ENCODE data around the gene SNRPD3.
"Not testable (repeated sequence)": the region's sequence is repeated elsewhere in the genome, so short reads cannot be mapped to it uniquely, and the experiment has no call there.

The SNRPD3 gene

DNA sequence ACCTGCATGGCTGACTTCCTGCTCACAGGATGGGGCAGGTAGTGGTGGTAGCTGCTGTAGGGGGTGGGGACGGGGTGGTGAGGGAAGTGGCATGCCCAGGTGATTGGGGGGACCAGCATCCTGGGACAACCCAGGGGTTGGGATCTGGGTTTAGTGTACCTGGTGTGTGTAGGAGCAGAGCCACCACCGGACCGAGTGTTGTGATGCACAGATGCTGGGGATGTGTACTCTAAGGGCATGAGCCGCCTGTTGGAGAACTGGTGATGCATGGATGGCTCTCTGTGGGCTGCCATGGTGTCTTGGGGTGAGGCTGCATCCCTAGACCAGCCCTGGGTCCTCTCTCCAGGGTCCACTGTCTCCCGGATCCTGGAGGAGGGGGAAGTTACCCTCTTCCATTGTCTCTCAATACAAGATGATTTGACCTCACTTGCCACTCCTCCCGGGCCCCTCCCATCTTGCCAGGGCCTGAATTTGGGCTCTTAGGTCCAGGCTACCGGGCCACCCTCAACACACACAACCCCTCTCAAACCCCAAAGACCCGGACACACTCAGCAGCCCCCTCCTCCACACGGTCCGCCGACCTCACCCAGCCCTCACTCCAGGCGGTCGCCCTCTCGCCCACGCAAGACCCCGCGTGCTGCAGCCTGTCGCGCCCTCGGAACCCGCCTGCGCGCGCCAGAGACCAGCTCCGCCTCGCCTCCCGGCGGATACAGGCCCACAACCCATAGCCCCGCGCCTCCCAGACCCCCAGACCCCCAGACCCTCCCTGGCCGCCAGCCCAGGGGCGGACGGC is 36.5 kb downstream of the SNRPD3 start:
- Histone ChIP-seq H2AFZ (ENCODE audit: low read depth) (peak overlapping the region; percentile 41), H3K4me3 (IDR thresholded peaks at IDR 0.05; ENCODE audit: insufficient read depth, low read depth, low read length) (no peak overlapping the region), H3K36me3 (ENCODE audit: insufficient read depth) (no peaks in the 10 kb centered on the region), H3K9ac (no peak overlapping the region; the same call in 1 of the 2 replicates), H3K27ac (no peak overlapping the region), H3K4me2 (peak overlapping the region; percentile 71), H3K27me3 (ENCODE audit: insufficient read depth, low read depth) (no peaks in the 10 kb centered on the region), H3K79me2 (ENCODE audit: insufficient read depth, low read depth) (no peaks in the 10 kb centered on the region), H3K4me1 (ENCODE audit: low read depth, poor library complexity, severe bottlenecking) (peaks cover 12% of the 10 kb centered on the region), H4K20me1 (ENCODE audit: insufficient read depth) (no peaks in the 10 kb centered on the region)
- TF ChIP-seq, protein P1, sequence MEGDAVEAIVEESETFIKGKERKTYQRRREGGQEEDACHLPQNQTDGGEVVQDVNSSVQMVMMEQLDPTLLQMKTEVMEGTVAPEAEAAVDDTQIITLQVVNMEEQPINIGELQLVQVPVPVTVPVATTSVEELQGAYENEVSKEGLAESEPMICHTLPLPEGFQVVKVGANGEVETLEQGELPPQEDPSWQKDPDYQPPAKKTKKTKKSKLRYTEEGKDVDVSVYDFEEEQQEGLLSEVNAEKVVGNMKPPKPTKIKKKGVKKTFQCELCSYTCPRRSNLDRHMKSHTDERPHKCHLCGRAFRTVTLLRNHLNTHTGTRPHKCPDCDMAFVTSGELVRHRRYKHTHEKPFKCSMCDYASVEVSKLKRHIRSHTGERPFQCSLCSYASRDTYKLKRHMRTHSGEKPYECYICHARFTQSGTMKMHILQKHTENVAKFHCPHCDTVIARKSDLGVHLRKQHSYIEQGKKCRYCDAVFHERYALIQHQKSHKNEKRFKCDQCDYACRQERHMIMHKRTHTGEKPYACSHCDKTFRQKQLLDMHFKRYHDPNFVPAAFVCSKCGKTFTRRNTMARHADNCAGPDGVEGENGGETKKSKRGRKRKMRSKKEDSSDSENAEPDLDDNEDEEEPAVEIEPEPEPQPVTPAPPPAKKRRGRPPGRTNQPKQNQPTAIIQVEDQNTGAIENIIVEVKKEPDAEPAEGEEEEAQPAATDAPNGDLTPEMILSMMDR (conservative IDR thresholded peaks at IDR 0.05; ENCODE audit: low read depth, low read length), result no peak

DNA sequence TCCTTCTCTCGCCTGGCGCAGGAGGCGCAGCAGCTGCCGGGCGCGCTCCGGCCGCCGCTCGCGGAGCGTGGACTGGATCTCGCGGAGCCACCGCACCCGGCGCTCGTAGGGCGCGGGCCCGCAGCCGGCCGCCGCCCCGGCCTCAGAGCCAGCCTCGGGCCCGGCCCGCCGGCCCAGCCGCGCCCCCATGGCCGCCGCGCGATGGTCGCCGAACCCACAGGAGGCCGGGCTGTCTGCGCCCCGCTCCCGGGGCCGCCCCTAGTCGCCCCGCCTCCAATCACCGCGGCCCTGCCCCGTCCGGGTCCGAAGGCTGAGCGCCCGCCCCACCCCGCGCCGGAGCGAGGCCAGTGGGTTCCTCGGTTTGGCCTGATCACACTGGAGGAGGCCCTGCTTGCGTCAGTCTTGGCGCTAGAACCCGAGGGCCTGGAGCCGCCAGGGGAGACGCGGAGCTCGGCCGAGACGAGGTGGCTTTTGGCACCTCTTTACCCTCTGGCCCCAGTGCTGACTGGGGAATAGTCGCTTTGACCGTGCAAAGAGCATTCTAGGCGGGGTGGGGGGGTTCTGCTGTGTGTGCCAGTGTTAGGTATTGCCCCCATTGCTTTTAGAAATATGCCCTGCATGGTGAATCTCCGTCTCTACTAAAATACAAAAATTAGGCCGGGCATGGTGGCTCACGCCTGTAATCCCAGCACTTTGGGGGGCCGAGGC is 37.2 kb downstream of the SNRPD3 start, which contains the start of gene LRRC75B:
Gene LRRC75B (minus strand): TSS at position 223 of the 708 bp plus-strand sequence. CDS start 34 bp downstream, at position 189.
- no peaks in the 10 kb centered on the region for H3K36me3 ChIP-seq (ENCODE audit: insufficient read depth)
- no peak within 1 kb of the TSS for H3K27ac ChIP-seq
- no peak within 1 kb of the TSS for H3K4me3 ChIP-seq (IDR thresholded peaks at IDR 0.05; ENCODE audit: insufficient read depth, low read depth, low read length)
- TF ChIP-seq, protein P1 (conservative IDR thresholded peaks at IDR 0.05; ENCODE audit: low read depth, low read length), result no peak
- no peaks in the 10 kb centered on the region for H3K27me3 ChIP-seq (ENCODE audit: insufficient read depth, low read depth)
- peak within 1 kb of the TSS; percentile 75 for H3K4me2 ChIP-seq
- H3K9ac ChIP-seq, result peak within 1 kb of the TSS; percentile 52; the same call in 1 of the 2 replicates
- peak within 1 kb of the TSS; percentile 78 for H2AFZ ChIP-seq (ENCODE audit: low read depth)
- H3K4me1 ChIP-seq (ENCODE audit: low read depth, poor library complexity, severe bottlenecking), result peaks cover 17% of the 10 kb centered on the region
- H4K20me1 ChIP-seq (ENCODE audit: insufficient read depth), result no peaks in the 10 kb centered on the region
- no peaks in the 10 kb centered on the region for H3K79me2 ChIP-seq (ENCODE audit: insufficient read depth, low read depth)

DNA sequence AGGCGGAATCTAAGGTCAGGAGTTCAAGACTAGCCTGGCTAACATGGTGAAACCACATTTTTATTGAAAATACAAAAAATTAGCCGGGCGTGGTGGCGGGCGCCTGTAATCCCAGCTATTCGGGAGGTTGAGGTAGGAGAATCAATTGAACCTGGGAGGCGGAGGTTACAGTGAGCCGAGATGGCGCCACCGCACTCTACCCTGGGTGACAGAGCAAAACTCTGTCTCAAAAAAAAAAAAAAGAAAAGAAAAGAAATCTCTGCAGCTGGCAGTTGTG is 37.7 kb downstream of the SNRPD3 start:
- H3K27me3 ChIP-seq (ENCODE audit: insufficient read depth, low read depth); H3K4me3 ChIP-seq (IDR thresholded peaks at IDR 0.05; ENCODE audit: insufficient read depth, low read depth, low read length); H3K27ac ChIP-seq; H3K36me3 ChIP-seq (ENCODE audit: insufficient read depth); H4K20me1 ChIP-seq (ENCODE audit: insufficient read depth); H3K79me2 ChIP-seq (ENCODE audit: insufficient read depth, low read depth): not testable (repeated sequence)
- Histone ChIP-seq H3K9ac (peak overlapping the region; percentile 52; the same call in 1 of the 2 replicates), H3K4me1 (ENCODE audit: low read depth, poor library complexity, severe bottlenecking) (peaks cover 17% of the 10 kb centered on the region), H2AFZ (ENCODE audit: low read depth) (peak overlapping the region; percentile 78; the same call in 1 of the 2 replicates), H3K4me2 (peak overlapping the region; percentile 75)

DNA sequence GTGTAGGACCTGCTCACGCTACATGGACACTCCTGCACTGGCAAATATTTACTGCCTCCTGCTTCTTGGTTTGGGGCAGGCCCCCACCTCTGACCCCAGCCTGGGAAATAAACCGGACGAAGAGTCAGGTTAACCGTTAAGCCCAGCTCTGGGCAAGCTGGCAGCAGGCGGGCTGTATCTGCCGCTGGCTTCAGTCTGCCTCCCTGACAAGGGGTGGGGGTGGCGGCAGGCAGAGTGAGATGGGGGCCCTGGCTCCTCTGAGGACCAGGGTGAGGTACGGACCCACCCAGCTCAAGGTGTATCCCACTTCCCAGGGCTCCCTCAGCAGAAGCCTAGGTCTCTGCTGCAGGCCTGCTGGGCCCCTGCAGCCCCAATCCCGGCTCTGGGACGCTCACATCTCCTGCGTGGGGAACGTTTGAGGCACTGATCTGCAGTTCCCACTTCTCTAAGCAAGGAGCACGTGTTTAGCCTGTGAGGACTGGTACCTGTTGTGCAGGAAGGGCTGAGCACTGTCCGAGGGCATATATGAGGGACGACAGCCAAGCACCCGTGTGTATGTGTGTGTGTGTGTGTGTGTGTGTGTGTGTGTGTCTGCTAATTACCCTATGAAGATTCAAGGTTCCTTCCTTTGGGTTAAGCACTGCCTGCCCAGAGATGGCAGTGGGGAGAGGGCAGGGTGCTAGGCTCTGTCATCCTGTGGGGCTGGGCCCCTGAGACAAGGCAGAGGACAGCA is 38.2 kb downstream of the SNRPD3 start:
- Histone ChIP-seq H3K27me3 (ENCODE audit: insufficient read depth, low read depth) (no peaks in the 10 kb centered on the region), H3K27ac (no peak overlapping the region), H4K20me1 (ENCODE audit: insufficient read depth) (no peaks in the 10 kb centered on the region), H3K4me2 (peak overlapping the region; percentile 75; the same call in 1 of the 2 replicates), H3K79me2 (ENCODE audit: insufficient read depth, low read depth) (no peaks in the 10 kb centered on the region), H3K4me3 (IDR thresholded peaks at IDR 0.05; ENCODE audit: insufficient read depth, low read depth, low read length) (no peak overlapping the region), H2AFZ (ENCODE audit: low read depth) (no peak overlapping the region; the same call in 1 of the 2 replicates), H3K9ac (no peak overlapping the region), H3K36me3 (ENCODE audit: insufficient read depth) (no peaks in the 10 kb centered on the region), H3K4me1 (ENCODE audit: low read depth, poor library complexity, severe bottlenecking) (peaks cover 19% of the 10 kb centered on the region)
- TF ChIP-seq, protein P1 (conservative IDR thresholded peaks at IDR 0.05; ENCODE audit: low read depth, low read length), result no peak

Data from KMS-11 (cell line).